IPS-18c (cell line): Measurements from ENCODE around the gene NRG3.

Source experiments
- H3K4me3 ChIP-seq: 2 replicates; pipeline ENCODE4 v1.7.0; 2013; ENCODE audit warnings: low read depth, mild to moderate bottlenecking, low read length, moderate library complexity; ENCODE audit not compliant: insufficient read depth
- H3K9me3 ChIP-seq: one replicate; pipeline ENCODE4 v1.6.1; 2013; ENCODE audit warnings: mild to moderate bottlenecking, low read length, moderate library complexity; ENCODE audit not compliant: control insufficient read depth, insufficient read depth

Gene NRG3

GRCh38 chr10:81874875-81875466 lies at the start of gene NRG3:
NRG3 (plus strand) TSS chr10:81875194.
- H3K4me3 ChIP-seq: peak within 1 kb of the TSS; percentile 76
- peaks cover 2% of the 10 kb centered on the region for H3K9me3 ChIP-seq

- H3K4me3 ChIP-seq: no peak overlapping the region
- H3K9me3 ChIP-seq: no peaks in the 10 kb centered on the region
Measured at GRCh38 chr10:81828251-81828650, 46.7 kb upstream of the NRG3 start.

- Histone ChIP-seq H3K4me3 (no peak overlapping the region), H3K9me3 (no peaks in the 10 kb centered on the region)
Measured at GRCh38 chr10:81831060-81831459, 43.9 kb upstream of the NRG3 start.

- Histone ChIP-seq H3K4me3 (no peak overlapping the region), H3K9me3 (no peaks in the 10 kb centered on the region)
Measured at GRCh38 chr10:81838950-81839349, 36.0 kb upstream of the NRG3 start.

GRCh38 chr10:81843042-81843441 lies 32.0 kb upstream of the NRG3 start:
- Histone ChIP-seq H3K4me3 (no peak overlapping the region), H3K9me3 (no peaks in the 10 kb centered on the region)

GRCh38 chr10:81847675-81848074 lies 27.3 kb upstream of the NRG3 start:
- no peak overlapping the region for H3K4me3 ChIP-seq
- H3K9me3 ChIP-seq: no peaks in the 10 kb centered on the region

GRCh38 chr10:81848514-81848913 lies 26.5 kb upstream of the NRG3 start:
- H3K4me3 ChIP-seq: no peak overlapping the region
- H3K9me3 ChIP-seq: no peaks in the 10 kb centered on the region

GRCh38 chr10:81848931-81849330 lies 26.1 kb upstream of the NRG3 start:
- Histone ChIP-seq H3K9me3 (no peaks in the 10 kb centered on the region), H3K4me3 (no peak overlapping the region)

- Histone ChIP-seq H3K9me3 (no peaks in the 10 kb centered on the region), H3K4me3 (no peak overlapping the region)
Measured at GRCh38 chr10:81862596-81862995, 12.4 kb upstream of the NRG3 start.

- H3K4me3 ChIP-seq: no peak overlapping the region
- H3K9me3 ChIP-seq: no peaks in the 10 kb centered on the region
Measured at GRCh38 chr10:81863771-81864170, 11.2 kb upstream of the NRG3 start.

- H3K4me3 ChIP-seq: no peak overlapping the region
- no peaks in the 10 kb centered on the region for H3K9me3 ChIP-seq
Measured at GRCh38 chr10:81865581-81865980, 9.4 kb upstream of the NRG3 start.

- Histone ChIP-seq H3K9me3 (no peaks in the 10 kb centered on the region), H3K4me3 (no peak overlapping the region)
Measured at GRCh38 chr10:81866753-81867152, 8.2 kb upstream of the NRG3 start.

- H3K4me3 ChIP-seq: no peak overlapping the region
- no peaks in the 10 kb centered on the region for H3K9me3 ChIP-seq
Measured at GRCh38 chr10:81870472-81870871, 4.5 kb upstream of the NRG3 start.

- Histone ChIP-seq H3K4me3 (no peak overlapping the region), H3K9me3 (peaks cover 2% of the 10 kb centered on the region)
Measured at GRCh38 chr10:81871558-81871957, 3.4 kb upstream of the NRG3 start.

GRCh38 chr10:81872206-81872862 lies 2.7 kb upstream of the NRG3 start:
- H3K9me3 ChIP-seq: peaks cover 2% of the 10 kb centered on the region
- no peak overlapping the region for H3K4me3 ChIP-seq

- Histone ChIP-seq H3K4me3 (peak overlapping the region; percentile 20; the same call in 1 of the 2 replicates), H3K9me3 (peaks cover 2% of the 10 kb centered on the region)
Measured at GRCh38 chr10:81873231-81873931, 1.6 kb upstream of the NRG3 start.

GRCh38 chr10:81873932-81874816 lies 820 bp upstream of the NRG3 start:
- Histone ChIP-seq H3K9me3 (peaks cover 2% of the 10 kb centered on the region), H3K4me3 (peak overlapping the region; percentile 72)
